NCI-H146 (cell line): ENCODE measurements around the gene WIPF1.

ENCODE experiments used
- DNase-seq: peaks from one replicate; lab custom pipeline; 2025; lab: John Stamatoyannopoulos, UW

WIPF1 gene

DNA sequence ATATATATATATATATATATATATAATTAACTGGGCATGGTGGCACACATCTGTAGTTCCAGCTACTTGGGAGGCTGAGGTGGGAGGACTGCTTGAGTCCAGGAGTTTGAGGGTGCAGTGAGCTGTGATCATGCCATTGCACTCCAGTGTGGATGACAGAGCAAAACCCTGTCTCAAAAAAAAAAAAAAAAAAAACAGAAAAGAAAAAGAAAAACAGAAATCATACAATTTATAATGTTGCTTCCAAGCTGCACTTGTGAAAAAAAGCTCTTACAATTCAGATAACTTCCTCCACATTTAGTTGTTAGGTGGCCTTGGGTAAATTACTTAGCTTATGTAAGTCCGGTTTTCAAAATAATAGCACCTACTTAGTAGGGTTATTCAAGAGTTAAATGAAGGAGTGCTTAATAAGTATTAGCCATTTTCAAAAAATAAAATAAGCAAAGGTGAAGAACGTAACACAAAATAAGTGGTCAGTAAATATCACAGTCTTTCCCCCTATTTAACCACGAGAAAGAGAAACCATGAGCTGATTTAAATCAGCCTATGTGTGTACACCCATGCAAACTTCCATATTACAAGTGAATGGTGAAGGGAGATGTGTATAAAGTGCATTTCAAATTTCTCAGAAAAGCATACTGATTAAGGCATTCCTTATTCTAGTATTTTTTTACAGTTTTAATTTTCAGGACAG, 2.3 kb downstream of the WIPF1 start:
- DNase-seq, result no peak

DNA sequence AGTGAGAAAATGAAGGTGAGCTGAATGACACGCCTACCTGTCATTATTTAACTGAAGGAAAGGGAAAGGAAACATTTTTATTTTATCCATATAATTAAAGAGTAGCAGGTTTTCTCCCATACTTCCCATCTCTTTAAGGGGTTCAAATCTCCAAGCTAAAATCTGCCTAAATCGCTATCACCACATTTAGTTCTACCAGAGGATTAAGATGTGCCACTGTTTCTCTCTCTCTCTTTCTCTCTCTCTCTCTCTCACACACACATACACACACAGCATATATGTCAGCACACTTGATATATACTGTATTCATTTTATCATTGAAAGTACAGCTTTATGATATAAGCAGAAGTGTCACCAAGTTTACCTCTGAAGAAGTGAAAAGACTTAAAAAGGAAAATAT, 3.1 kb downstream of the WIPF1 start:
- DNase-seq, result no peak

DNA sequence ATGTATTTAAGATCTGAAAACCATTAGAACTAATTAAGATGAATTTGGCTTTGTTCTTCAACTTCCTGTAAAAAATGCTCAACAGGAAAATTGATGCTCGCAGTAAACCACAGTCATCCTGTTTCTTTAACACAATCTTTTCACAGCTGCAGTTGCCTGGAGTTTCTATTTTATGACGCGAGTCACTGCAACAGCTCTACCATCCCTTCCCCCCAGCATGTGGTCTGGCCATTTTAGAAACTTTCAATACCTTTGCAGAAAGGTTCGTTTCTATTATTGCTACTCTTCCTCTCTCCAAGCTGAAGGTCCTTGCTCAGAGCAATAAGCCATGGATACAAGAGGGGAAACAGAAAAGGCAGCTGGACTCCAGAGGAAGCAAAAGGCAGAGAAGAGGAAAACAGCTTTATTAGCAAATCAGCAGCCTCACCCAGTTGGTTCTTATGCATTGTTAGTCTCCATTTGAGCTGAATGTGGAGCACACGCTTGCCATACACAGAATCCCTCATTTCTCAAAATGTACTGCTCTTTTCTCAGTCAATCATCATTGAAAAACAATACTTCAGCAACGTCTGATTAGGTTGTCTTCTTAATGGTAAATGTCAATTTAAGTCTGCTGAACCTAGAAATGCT, 3.9 kb downstream of the WIPF1 start:
- DNase-seq, result peak; percentile 28

DNA sequence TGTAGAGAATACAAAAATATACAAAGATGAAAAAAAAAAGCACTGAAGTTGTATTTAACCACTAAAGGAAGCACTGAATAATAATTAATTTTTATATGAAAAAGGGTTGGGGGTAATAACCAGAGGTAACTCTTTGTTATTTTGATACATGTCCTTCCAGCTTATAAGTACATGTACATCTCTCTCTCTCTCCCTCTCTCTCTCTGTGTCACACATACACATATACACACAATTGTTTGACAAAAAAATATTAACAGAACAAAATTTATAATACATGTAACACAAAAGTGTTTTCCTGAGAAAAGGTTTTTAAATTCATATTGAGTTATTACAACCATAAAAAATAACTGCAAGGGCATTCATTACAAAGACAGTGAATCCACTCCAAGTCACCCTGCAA, 4.6 kb downstream of the WIPF1 start:
- DNase-seq, result no peak

- DNase-seq, result no peak
Observed at GRCh38 chr2:174591740-174592139, 5.9 kb downstream of the WIPF1 start.

DNA sequence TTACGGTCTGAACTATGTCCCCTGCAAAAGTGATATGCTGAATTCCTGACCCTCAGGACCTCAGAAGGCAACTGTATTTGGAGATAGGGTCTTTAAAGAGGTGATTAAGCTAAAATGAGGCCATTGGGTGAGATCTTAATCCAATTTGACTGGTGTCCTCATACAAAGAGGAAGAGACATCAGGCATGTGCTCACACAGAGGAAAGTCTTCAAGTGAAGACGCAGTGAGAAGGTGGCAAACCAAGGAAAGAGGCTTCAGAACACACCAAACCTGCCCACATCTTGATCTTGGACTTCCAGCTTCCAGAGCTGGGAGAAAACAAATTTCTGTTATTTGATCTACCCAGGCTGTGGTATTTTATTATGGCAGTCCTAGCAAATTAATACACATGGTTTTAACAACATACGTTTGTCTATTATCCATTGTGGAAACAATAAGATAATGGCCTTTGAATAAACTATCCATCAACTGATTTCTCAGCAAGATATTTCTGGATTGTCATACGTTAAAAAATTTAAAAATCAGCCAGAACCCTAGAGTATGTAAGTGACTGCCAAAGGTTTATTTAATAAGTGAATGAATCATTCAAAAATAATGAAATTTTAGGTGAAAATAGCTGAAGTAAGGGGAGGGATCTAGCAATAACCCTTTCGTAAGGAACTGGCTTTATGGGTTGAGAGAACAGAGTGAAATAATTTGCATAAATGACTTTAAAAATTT, 6.5 kb downstream of the WIPF1 start:
- no peak for DNase-seq

GRCh38 chr2:174590346-174590745, 7.3 kb downstream of the WIPF1 start:
- DNase-seq, result no peak

- no peak for DNase-seq
Observed at GRCh38 chr2:174589334-174589733, 8.3 kb downstream of the WIPF1 start.

GRCh38 chr2:174588463-174588862, 9.1 kb downstream of the WIPF1 start:
- no peak for DNase-seq

GRCh38 chr2:174587579-174587978, 10.0 kb downstream of the WIPF1 start:
- DNase-seq, result no peak

GRCh38 chr2:174586418-174587295, 10.9 kb downstream of the WIPF1 start:
- DNase-seq, result no peak

DNA sequence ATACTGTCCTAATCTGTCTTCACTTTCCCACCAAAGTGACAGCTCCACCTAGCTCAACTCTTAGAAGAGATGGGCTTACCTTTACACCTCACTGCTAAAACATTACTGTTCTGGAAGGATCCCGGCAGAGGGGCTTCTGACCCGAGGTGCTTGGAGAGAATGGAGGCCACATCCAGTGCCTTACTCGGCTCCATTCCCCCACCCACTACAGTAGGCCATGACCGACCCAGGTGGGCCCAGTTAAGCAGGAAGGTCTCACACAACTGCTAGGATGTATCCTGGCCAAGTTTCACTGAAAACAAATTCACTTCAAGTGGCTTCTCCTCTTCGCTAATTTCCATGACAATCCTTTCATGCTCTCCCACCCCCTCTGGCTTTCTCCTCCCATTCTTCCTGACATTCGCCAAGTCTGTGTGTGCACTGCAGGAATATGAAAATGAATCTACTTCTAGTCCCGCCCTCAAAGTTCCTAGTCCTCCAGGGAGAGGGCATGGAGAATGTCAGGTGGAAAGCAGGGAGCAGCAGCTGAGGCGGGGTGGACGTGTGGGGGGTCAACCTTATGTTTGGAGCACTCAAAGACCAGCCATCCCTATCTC, 11.8 kb downstream of the WIPF1 start:
- no peak for DNase-seq

GRCh38 chr2:174585146-174585545, 12.5 kb downstream of the WIPF1 start:
- DNase-seq, result no peak

DNA sequence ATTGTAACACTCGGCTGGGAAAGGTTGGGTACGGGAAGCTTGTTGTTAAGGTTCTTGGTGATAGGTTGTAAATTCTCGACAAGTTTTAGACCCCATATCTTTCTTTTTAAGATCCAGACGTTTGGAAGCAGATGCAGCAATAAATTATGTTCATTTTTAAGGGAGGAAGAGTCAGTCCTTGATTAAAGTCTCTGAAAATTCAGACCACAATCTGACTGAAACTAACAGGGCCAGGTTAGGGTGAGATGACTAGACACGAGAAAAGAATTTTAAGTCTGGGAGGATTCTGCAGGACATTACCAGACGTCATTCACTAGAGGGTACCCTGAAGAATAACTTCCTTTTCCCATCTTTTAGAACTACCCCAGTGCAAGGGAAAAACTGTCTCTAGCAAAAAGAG, 16.1 kb downstream of the WIPF1 start:
- DNase-seq, result no peak

DNA sequence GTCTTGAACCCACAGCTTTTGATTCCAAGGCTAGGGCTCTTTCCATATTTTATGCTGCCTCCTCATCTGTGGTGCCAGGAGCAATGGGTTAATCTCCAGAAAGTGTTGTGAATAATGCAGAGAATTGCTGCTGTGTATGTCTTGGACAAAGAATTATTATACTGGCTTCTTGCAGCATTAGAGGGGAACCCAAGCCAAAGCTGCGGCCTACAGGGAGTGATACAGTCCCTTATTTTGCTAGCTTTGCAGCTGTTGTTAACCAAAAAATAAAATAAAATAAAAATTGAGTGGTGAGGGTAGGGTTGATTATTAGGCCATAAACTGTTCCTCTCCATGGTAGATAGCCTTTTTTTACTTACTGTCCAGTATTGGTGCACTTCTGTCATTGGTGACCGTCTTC, 16.7 kb downstream of the WIPF1 start:
- DNase-seq, result no peak

DNA sequence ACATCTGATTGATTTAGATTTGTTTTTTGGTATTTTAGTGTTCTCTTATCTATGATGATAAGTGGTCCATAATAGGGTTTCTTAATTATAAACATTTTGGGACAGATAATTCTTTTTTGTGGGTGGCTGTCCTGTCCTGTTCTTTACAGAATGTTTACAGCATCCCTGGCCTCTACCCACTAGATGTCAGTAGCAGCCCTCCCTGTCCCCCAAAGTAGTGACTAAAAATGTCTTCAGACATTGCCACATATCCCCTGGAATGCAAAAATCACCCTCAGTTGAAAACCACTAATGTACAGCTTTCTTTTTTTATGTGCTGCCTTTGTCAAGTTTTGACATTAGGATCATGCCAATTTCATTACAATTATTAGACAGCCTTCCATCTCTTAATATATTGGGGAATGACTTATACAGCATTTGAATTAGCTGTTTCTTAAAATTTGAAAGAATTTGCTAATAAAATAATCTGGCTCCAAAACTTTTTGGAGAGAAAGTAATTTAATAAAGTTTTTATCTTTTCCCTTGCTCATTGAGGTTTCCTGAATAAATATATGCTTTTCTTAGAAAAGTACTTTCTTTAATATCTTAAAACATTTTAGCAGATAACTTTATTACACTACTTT, 19.5 kb downstream of the WIPF1 start:
- DNase-seq, result no peak

- no peak for DNase-seq
Observed at GRCh38 chr2:174575124-174575776, 22.4 kb downstream of the WIPF1 start.

DNA sequence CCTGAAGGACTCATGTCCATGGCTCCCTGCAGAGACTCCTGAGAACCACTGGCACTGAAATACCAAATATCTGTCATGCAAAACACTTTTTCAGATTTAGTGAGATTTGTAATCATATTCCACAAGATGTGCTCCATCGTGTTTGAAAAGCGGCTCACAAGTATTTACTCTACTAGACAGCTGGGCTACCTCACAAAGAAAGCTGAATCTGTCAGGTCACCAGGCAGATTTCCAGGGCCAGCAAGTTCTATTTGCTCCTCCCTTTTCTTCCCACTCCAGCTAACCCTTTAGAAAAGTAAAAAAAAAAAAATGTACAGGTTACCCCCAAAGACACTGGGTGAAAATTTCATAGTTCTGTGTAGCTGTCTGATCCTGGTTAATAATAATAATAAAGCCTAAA, 22.9 kb downstream of the WIPF1 start:
- DNase-seq, result no peak

DNA sequence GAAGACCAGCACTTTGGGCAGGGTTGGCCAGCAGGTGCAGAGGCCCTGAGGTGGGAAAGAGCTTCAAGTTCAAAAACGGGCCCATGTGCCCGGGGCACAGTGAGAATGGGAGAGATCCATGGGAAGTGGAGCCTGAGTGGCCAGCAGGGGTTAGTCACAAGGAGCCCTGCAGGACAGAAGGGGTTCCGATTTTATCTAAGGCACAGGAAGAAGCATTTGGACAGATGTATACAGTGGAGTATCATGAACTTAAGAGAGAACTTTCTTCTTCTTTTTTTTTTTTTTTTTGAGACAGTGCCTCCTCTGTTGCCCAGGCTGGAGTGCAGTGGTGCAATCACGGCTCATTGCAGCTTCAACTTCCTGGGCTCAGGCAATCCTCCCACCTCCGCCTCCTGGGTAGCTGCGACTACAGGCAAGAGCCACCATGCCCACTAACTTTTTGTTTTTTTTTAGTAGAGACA, 24.0 kb downstream of the WIPF1 start:
- DNase-seq, result no peak

DNA sequence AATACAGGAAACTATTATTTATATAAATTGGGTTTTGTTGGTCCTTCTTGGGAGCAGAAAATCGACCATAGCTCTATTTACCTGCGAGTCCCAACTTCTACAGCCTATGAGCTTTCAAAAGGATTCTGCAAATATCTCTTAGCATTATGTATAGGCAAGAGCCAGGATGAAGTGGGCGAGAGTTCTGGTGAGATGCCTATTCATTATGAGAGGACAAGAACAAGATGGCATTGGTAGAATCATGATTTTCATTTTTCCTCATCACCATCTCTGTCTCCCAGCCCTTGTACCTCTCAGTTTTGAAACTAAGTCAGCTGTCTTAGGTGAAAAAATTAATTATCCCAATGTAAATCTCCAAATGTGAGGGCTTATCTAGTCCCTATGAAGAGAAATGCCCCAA, 25.0 kb downstream of the WIPF1 start:
- DNase-seq, result no peak
